ENCODE measurements around the gene RAD18.

Gene RAD18

GRCh38 chr3:8963137-8963853, at the start of gene RAD18:
TSS of gene RAD18 (minus strand) at chr3:8963472. CDS start at chr3:8963385, 87 bp downstream.
- H3K4me1 ChIP-seq (ENCODE audit: control insufficient read depth, low read length) = peaks cover 33% of the 10 kb centered on the region
- peak within 1 kb of the TSS; percentile 97 for H3K4me3 ChIP-seq (ENCODE audit: low read length)
- H3K9me3 ChIP-seq (ENCODE audit: control insufficient read depth, insufficient read depth, low read length) = no peaks in the 10 kb centered on the region
- H4K20me1 ChIP-seq (ENCODE audit: control insufficient read depth, insufficient read depth, low read depth, low read length) = peaks cover 8% of the 10 kb centered on the region; the same call in 1 of the 2 replicates
- peak within 1 kb of the TSS; percentile 23; the same call in 1 of the 2 replicates for H3K27ac ChIP-seq (ENCODE audit: low read depth, low read length)
- no peak for TF ChIP-seq EZH2phosphoT487 (IDR thresholded peaks at IDR 0.05; ENCODE audit: borderline replicate concordance, low read length)
- TF ChIP-seq CTCF (IDR thresholded peaks at IDR 0.05; ENCODE audit: low read depth, low read length, poor library complexity, severe bottlenecking) = no peak
- H3F3A ChIP-seq (ENCODE audit: control insufficient read depth, insufficient read depth) = no peaks in the 10 kb centered on the region
- H3K79me2 ChIP-seq (ENCODE audit: control insufficient read depth, low read length) = peaks cover 50% of the 10 kb centered on the region
- peaks cover 41% of the 10 kb centered on the region for H3K36me3 ChIP-seq (ENCODE audit: control insufficient read depth, low read length)
- H3K4me2 ChIP-seq (ENCODE audit: low read length) = peak within 1 kb of the TSS; percentile 93
- no peaks in the 10 kb centered on the region for H3K9me2 ChIP-seq (replicated peaks; ENCODE audit: control insufficient read depth, low read length)
- H3K27me3 ChIP-seq (ENCODE audit: control insufficient read depth, low read length) = peaks cover 3% of the 10 kb centered on the region; the same call in 1 of the 2 replicates

GRCh38 chr3:9012521-9012920, 49.2 kb upstream of the RAD18 start:
- Histone ChIP-seq H4K20me1 (ENCODE audit: control insufficient read depth, insufficient read depth, low read depth, low read length) (no peaks in the 10 kb centered on the region), H3K79me2 (ENCODE audit: control insufficient read depth, low read length) (no peaks in the 10 kb centered on the region), H3F3A (ENCODE audit: control insufficient read depth, insufficient read depth) (no peaks in the 10 kb centered on the region), H3K27ac (ENCODE audit: low read depth, low read length) (no peak overlapping the region), H3K36me3 (ENCODE audit: control insufficient read depth, low read length) (no peaks in the 10 kb centered on the region), H3K4me1 (ENCODE audit: control insufficient read depth, low read length) (no peaks in the 10 kb centered on the region), H3K27me3 (ENCODE audit: control insufficient read depth, low read length) (peaks cover 4% of the 10 kb centered on the region; the same call in 1 of the 2 replicates), H3K4me2 (ENCODE audit: low read length) (no peak overlapping the region), H3K9me3 (ENCODE audit: control insufficient read depth, insufficient read depth, low read length) (no peaks in the 10 kb centered on the region), H3K4me3 (ENCODE audit: low read length) (no peak overlapping the region), H3K9me2 (replicated peaks; ENCODE audit: control insufficient read depth, low read length) (no peaks in the 10 kb centered on the region)
- TF ChIP-seq EZH2phosphoT487 (IDR thresholded peaks at IDR 0.05; ENCODE audit: borderline replicate concordance, low read length) = no peak
- no peak for TF ChIP-seq CTCF (IDR thresholded peaks at IDR 0.05; ENCODE audit: low read depth, low read length, poor library complexity, severe bottlenecking)

- Histone ChIP-seq H3K9me2 (replicated peaks; ENCODE audit: control insufficient read depth, low read length) (no peaks in the 10 kb centered on the region), H3K36me3 (ENCODE audit: control insufficient read depth, low read length) (no peaks in the 10 kb centered on the region), H3K27me3 (ENCODE audit: control insufficient read depth, low read length) (peaks cover 4% of the 10 kb centered on the region; the same call in 1 of the 2 replicates), H3F3A (ENCODE audit: control insufficient read depth, insufficient read depth) (no peaks in the 10 kb centered on the region), H3K4me2 (ENCODE audit: low read length) (no peak overlapping the region), H3K4me3 (ENCODE audit: low read length) (no peak overlapping the region), H3K4me1 (ENCODE audit: control insufficient read depth, low read length) (no peaks in the 10 kb centered on the region), H3K27ac (ENCODE audit: low read depth, low read length) (no peak overlapping the region), H3K9me3 (ENCODE audit: control insufficient read depth, insufficient read depth, low read length) (no peaks in the 10 kb centered on the region), H4K20me1 (ENCODE audit: control insufficient read depth, insufficient read depth, low read depth, low read length) (no peaks in the 10 kb centered on the region), H3K79me2 (ENCODE audit: control insufficient read depth, low read length) (no peaks in the 10 kb centered on the region)
- TF ChIP-seq EZH2phosphoT487 (IDR thresholded peaks at IDR 0.05; ENCODE audit: borderline replicate concordance, low read length) (no peak), CTCF (IDR thresholded peaks at IDR 0.05; ENCODE audit: low read depth, low read length, poor library complexity, severe bottlenecking) (no peak)
Measured at GRCh38 chr3:9009976-9010545, 46.8 kb upstream of the RAD18 start.
